DOHH2 (cell line): ENCODE measurements around the gene MYO5A.

Experiments
- H3F3A ChIP-seq: fragments of 200-600 bp; sonication (generic), shearing (Covaris generic); 2 replicates; pipeline ENCODE4 v1.6.0; 2016; ENCODE audit warnings: antibody characterized with exemption, mild to moderate bottlenecking; ENCODE audit not compliant: control insufficient read depth, insufficient read depth
- H3K27ac ChIP-seq: fragments of 200-600 bp; sonication (generic); 2 replicates; pipeline ENCODE4 v1.5.1; 2014; ENCODE audit warnings: low read depth, mild to moderate bottlenecking, low read length, moderate library complexity
- H3K27me3 ChIP-seq: fragments of 200-600 bp; sonication (generic); 2 replicates; pipeline ENCODE4 v1.6.1; 2014; ENCODE audit warnings: mild to moderate bottlenecking, low read length, mixed read lengths; ENCODE audit not compliant: control insufficient read depth
- H3K36me3 ChIP-seq: fragments of 200-600 bp; sonication (generic); 2 replicates; pipeline ENCODE4 v1.6.1; 2014; ENCODE audit warnings: mild to moderate bottlenecking, low read length, moderate library complexity, mixed read lengths; ENCODE audit not compliant: control insufficient read depth
- H3K4me1 ChIP-seq: fragments of 200-600 bp; sonication (generic); 2 replicates; pipeline ENCODE4 v1.6.1; 2014; ENCODE audit warnings: mild to moderate bottlenecking, low read length, mixed read lengths; ENCODE audit not compliant: control insufficient read depth
- H3K4me2 ChIP-seq: fragments of 200-600 bp; sonication (generic); 2 replicates; pipeline ENCODE4 v1.6.0; 2014; ENCODE audit warnings: mild to moderate bottlenecking, low read length, moderate library complexity
- H3K4me3 ChIP-seq: fragments of 200-600 bp; sonication (generic); 2 replicates; pipeline ENCODE4 v1.5.1; 2014; ENCODE audit warnings: mild to moderate bottlenecking, low read length, mixed read lengths
- H3K79me2 ChIP-seq: fragments of 200-600 bp; sonication (generic); 2 replicates; pipeline ENCODE4 v1.6.1; 2014; ENCODE audit warnings: mild to moderate bottlenecking, low read length, mixed read lengths; ENCODE audit not compliant: control insufficient read depth
- H3K9me2 ChIP-seq: fragments of 200-600 bp; sonication (generic); replicated peaks from 2 replicates; pipeline ENCODE4 v1.6.1; 2014; ENCODE audit warnings: mild to moderate bottlenecking, low read length, mixed read lengths; ENCODE audit not compliant: control insufficient read depth
- H3K9me3 ChIP-seq: fragments of 200-600 bp; sonication (generic); 2 replicates; pipeline ENCODE4 v1.6.1; 2014; ENCODE audit warnings: antibody characterized with exemption, low read length, mixed read lengths; ENCODE audit not compliant: control insufficient read depth, insufficient read depth
- H4K20me1 ChIP-seq: fragments of 200-600 bp; sonication (generic); 2 replicates; pipeline ENCODE4 v1.6.0; 2014; ENCODE audit warnings: low read depth, mild to moderate bottlenecking, antibody characterized with exemption, low read length, moderate library complexity; ENCODE audit not compliant: control insufficient read depth, insufficient read depth
- EZH2phosphoT487 ChIP-seq: fragments of 200-600 bp; sonication (generic); IDR thresholded peaks from 2 replicates; pipeline ENCODE4 v1.6.1; 2017; ENCODE audit warnings: borderline replicate concordance, mild to moderate bottlenecking, antibody characterized with exemption, low read length, moderate library complexity, mixed read lengths
- TF ChIP-seq, protein P1 (sequence below): fragments of 200-600 bp; sonication (generic); IDR thresholded peaks from one replicate; pipeline ENCODE4 v1.5.1; 2014; ENCODE audit warnings: antibody characterized with exemption, mild to moderate bottlenecking, low read depth, low read length; ENCODE audit not compliant: poor library complexity, severe bottlenecking

MYO5A gene

DNA sequence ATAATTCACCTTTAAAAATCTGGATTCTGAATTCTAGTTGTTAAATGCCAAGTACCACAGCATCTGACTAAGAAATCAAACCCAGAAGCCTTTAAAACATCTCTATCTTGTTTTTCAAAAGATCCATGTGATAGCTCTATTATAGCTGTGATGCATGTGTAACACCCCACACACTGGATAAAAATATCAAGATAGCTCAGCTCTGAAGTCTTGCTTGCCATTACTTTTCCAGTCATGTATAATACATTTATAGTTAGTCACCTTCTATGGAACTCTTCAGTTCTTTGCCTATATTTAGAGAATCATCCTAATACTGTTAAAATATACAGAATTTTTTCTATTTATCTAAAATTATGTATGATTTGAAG is 28.6 kb upstream of the MYO5A start:
- Histone ChIP-seq H3K36me3 (peaks cover 78% of the 10 kb centered on the region), H3K79me2 (peaks cover 93% of the 10 kb centered on the region)

DNA sequence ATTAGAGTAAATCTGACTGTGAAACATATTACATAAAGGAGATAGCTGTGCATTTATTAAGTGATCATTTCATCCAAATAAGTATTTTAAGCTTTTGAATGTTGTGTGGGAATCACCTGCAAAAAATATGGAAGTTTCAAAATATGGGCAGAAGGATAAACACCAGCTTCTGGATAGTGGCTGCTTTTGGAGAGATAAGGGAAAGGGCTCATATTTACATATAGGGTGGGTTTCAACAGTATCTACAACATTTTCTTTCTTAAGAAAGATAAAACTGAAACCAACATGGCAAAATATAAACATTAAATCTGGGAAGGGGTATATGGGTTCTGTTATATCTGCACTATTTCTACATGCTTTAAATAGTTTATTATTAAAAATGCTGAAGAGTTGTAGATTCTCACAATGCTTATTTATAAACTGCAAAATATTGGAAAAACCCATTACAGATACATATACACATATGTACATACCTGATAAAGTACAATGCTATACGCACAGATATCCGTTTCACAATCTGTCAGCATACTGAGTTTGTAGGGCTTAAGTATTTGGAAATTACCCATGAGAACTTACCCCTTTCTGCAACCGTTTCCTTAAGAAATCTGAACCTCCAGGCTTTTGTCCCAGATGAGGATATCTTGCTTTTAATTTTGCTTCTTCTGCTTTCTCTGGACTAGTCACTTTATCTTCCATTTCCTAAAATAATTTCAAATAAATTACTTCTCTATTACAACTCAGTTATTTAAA is 28.0 kb upstream of the MYO5A start:
- no peak for TF ChIP-seq EZH2phosphoT487
- TF ChIP-seq, protein P1, sequence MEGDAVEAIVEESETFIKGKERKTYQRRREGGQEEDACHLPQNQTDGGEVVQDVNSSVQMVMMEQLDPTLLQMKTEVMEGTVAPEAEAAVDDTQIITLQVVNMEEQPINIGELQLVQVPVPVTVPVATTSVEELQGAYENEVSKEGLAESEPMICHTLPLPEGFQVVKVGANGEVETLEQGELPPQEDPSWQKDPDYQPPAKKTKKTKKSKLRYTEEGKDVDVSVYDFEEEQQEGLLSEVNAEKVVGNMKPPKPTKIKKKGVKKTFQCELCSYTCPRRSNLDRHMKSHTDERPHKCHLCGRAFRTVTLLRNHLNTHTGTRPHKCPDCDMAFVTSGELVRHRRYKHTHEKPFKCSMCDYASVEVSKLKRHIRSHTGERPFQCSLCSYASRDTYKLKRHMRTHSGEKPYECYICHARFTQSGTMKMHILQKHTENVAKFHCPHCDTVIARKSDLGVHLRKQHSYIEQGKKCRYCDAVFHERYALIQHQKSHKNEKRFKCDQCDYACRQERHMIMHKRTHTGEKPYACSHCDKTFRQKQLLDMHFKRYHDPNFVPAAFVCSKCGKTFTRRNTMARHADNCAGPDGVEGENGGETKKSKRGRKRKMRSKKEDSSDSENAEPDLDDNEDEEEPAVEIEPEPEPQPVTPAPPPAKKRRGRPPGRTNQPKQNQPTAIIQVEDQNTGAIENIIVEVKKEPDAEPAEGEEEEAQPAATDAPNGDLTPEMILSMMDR, result no peak
- no peaks in the 10 kb centered on the region for H3K27me3 ChIP-seq
- peaks cover 6% of the 10 kb centered on the region; the same call in 1 of the 2 replicates for H3F3A ChIP-seq
- H3K4me1 ChIP-seq, result peaks cover 51% of the 10 kb centered on the region
- H4K20me1 ChIP-seq, result peaks cover 24% of the 10 kb centered on the region
- peaks cover 83% of the 10 kb centered on the region for H3K36me3 ChIP-seq
- no peaks in the 10 kb centered on the region for H3K9me2 ChIP-seq
- H3K4me3 ChIP-seq, result no peak overlapping the region
- H3K9me3 ChIP-seq, result no peaks in the 10 kb centered on the region
- H3K79me2 ChIP-seq, result peaks cover 90% of the 10 kb centered on the region
- no peak overlapping the region for H3K4me2 ChIP-seq
- H3K27ac ChIP-seq, result no peak overlapping the region

More for the DNA sequence above, 28.6 kb upstream of the MYO5A start:
- no peak for TF ChIP-seq EZH2phosphoT487
- TF ChIP-seq, protein P1, result no peak
- no peak overlapping the region for H3K4me3 ChIP-seq
- peaks cover 51% of the 10 kb centered on the region for H3K4me1 ChIP-seq
- H3K4me2 ChIP-seq, result no peak overlapping the region
- H3K27ac ChIP-seq, result no peak overlapping the region
- peaks cover 24% of the 10 kb centered on the region for H4K20me1 ChIP-seq
- no peaks in the 10 kb centered on the region for H3K9me2 ChIP-seq
- no peaks in the 10 kb centered on the region for H3K27me3 ChIP-seq
- no peaks in the 10 kb centered on the region for H3K9me3 ChIP-seq
- peaks cover 6% of the 10 kb centered on the region; the same call in 1 of the 2 replicates for H3F3A ChIP-seq

DNA sequence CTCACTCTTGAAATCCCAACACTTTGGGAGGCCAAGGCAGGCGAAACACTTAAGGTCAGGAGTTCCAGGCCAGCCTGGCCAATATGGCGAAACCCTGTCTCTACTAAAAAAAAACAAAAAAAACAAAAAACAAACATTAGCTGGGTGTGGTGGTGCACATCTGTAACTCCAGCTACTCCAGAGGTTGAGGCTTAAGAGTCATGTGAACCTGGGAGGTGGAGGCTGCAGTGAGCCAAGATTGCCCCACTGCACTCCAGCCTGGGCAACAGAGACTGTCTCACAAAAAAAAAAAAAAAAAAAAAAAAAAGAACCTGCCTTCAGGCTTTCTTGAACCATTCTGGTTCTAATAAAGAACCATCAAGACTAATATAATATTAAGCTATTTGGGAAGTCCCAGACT is 23.6 kb upstream of the MYO5A start:
- Histone ChIP-seq H3K27ac (no peak overlapping the region), H3K9me3 (no peaks in the 10 kb centered on the region), H3F3A (peaks cover 7% of the 10 kb centered on the region; the same call in 1 of the 2 replicates), H3K9me2 (no peaks in the 10 kb centered on the region), H3K79me2 (peaks cover 48% of the 10 kb centered on the region), H3K36me3 (peaks cover 91% of the 10 kb centered on the region), H3K4me3 (no peak overlapping the region), H3K27me3 (no peaks in the 10 kb centered on the region), H3K4me1 (peaks cover 27% of the 10 kb centered on the region), H3K4me2 (no peak overlapping the region), H4K20me1 (0 out of 2 replicates have a peak, but pooled peaks cover 4% of the 10 kb centered on the region)
- no peak for TF ChIP-seq EZH2phosphoT487
- TF ChIP-seq, protein P1, result no peak
